GM19455 (cell line): ENCODE measurements around the gene EZH2.
A peak's percentile ranks its signal among the peaks of the same experiment; 100 is the strongest.

Experiments
- ATAC-seq: cut with Tn5 transposase; IDR thresholded peaks from one replicate; pipeline ENCODE4 v1.9.1; 2021; ENCODE audit not compliant: unreplicated experiment

EZH2 gene

DNA sequence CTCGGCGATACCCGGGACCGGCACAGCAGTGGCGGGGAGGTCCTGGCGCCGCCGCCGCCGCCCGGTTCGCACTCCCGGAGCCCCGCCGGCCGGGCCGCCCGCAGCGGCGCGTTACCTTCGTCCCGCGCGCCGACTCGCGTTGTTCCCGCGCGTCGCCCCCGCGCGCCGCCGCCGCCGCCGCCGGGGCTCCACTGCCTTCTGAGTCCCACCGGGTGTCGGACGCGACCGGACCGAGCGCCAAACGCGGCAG is at the start of gene EZH2:
Gene EZH2, minus strand, starts transcription at position 243 of the 250 bp plus-strand sequence. CDS start 36,993 bp downstream, outside the sequence.
- peak; percentile 26 for ATAC-seq

DNA sequence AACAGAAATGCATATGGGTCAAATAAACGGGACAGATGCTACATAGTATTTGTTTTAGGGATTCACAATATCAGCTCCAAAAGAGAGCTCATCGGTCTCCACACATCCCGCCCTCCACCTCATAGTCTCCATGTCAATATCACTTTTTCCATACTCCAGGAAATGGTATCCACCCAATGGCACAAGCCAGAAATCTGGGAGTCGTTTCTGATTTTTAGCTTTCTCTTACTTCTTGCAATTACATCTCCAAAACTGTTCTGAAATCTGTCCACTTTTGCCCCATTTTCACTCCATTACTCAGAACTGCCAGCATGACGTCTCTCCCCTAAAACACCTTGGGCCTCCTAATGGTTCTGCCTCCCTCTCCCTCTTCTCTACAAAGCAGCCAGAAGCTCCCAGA is 47.4 kb upstream of the EZH2 start:
- ATAC-seq: no peak

DNA sequence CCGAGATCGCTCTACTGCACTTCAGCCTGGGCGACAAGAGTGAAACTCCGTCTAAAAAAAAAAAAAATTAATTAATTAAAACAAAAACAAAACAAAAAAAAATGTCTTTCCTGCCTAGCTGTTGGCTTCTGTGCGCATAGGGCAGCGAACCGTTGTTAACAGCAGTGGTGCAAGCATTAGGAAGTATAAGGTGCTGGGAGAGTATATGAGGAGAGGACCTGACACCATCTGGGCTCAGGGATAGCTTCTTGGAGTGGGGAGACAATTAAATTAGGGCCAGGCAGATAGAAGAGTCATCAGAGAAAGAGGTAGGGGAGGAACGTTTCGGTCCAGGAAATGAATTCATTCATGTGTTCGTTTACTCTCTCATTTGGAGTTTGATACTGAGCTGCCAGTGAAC is 46.2 kb upstream of the EZH2 start:
- no peak for ATAC-seq

GRCh38 chr7:148929176-148929575 is 45.1 kb upstream of the EZH2 start:
- no peak for ATAC-seq

- no peak for ATAC-seq
Observed at GRCh38 chr7:148927123-148928045, 43.3 kb upstream of the EZH2 start.

DNA sequence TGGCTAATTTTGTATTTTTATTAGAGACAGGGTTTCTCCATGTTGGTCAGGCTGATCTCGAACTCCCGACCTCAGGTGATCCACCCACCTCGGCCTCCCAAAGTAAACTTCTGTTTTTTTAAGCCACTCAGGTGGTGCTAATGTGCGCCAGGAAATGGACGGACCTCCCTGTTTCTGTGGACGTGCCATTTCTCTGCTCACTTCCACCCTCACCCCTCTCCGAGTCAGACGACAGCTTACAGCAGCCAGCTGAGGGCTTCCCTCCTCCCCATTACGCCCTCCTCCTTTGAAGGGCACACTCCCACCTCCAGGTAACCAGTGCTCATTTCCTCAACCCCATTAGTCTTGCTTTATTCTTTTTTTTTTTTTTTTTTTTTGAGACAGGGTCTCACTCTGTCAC is 41.7 kb upstream of the EZH2 start:
- ATAC-seq: no peak

- ATAC-seq: no peak
Observed at GRCh38 chr7:148924011-148924410, 39.9 kb upstream of the EZH2 start.

- no peak for ATAC-seq
Observed at GRCh38 chr7:148921806-148922205, 37.7 kb upstream of the EZH2 start.

GRCh38 chr7:148921189-148921588 is 37.1 kb upstream of the EZH2 start:
- no peak for ATAC-seq

GRCh38 chr7:148919859-148920258 is 35.8 kb upstream of the EZH2 start:
- ATAC-seq: peak; percentile 65

- ATAC-seq: no peak
Observed at GRCh38 chr7:148918058-148918596, 34.0 kb upstream of the EZH2 start.

GRCh38 chr7:148916186-148916585 is 32.1 kb upstream of the EZH2 start:
- ATAC-seq: no peak

DNA sequence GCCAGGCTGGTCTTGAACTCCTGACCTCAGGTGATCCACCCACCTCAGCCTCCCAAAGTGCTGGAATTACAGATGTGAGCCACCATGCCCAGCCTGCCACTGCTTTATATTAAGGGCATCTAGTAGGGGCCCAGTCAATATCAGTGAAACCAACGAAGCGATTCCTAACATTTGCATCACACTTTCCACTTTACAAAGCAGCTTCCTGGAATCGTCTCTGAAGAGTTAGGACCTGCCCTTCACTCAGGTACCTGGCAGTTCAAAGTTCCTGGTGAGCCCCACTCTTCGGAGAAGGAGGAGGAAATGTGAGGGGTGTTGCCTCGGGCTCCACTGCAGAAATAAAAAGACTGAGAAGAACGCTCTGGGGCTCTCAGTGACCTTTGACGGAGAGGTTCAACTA is 31.1 kb upstream of the EZH2 start:
- no peak for ATAC-seq

DNA sequence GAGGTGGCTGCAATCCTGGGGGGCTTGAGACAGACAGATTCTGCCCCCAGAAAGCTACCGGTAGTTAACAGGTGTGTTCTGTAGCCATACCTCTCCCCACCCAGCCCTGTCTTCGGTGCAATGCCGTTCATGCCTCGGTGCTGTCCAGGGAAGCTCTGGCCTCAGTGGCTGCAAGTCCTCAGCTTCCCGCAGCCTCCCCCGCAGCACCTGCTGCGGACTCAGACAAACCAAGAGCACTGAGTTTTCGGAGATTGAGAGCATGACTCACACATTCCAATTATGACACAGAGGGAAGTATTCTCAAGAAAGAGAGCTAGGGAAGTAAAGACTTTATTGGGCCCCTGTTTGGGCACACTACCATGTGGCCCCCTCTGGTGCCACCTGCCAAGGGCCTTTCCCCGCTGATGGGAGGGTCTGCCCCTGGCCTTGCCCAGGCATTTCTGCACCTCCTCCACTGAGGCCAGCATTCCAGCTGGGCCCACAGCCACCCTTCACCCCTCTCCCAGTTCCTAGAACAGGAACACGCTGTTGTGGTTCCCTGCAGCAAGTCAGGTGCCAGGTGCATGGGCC is 30.2 kb upstream of the EZH2 start:
- peak; percentile 63 for ATAC-seq

- peak; percentile 48 for ATAC-seq
Observed at GRCh38 chr7:148912758-148913541, 28.9 kb upstream of the EZH2 start.

- no peak for ATAC-seq
Observed at GRCh38 chr7:148912151-148912550, 28.1 kb upstream of the EZH2 start.

- no peak for ATAC-seq
Observed at GRCh38 chr7:148911626-148912025, 27.5 kb upstream of the EZH2 start.

DNA sequence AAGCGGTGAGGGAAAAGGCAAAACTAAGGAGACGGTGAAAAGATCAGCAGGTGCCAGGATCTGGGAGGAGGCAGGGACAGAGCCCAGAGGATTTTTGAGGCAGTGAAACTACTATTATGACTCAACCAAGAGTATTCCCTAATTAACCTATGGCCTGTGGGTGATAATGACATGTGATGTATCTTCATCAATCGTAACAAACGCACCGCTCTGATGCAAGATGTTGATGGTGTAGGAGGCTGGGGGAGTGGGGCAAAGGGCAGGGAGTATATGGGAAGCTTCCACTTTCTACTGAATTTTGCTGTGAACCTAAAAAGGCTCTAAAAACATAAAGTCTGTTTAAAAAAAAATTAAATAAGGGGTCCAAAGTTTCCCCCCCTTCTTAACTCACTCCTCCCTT is 25.5 kb upstream of the EZH2 start:
- no peak for ATAC-seq

DNA sequence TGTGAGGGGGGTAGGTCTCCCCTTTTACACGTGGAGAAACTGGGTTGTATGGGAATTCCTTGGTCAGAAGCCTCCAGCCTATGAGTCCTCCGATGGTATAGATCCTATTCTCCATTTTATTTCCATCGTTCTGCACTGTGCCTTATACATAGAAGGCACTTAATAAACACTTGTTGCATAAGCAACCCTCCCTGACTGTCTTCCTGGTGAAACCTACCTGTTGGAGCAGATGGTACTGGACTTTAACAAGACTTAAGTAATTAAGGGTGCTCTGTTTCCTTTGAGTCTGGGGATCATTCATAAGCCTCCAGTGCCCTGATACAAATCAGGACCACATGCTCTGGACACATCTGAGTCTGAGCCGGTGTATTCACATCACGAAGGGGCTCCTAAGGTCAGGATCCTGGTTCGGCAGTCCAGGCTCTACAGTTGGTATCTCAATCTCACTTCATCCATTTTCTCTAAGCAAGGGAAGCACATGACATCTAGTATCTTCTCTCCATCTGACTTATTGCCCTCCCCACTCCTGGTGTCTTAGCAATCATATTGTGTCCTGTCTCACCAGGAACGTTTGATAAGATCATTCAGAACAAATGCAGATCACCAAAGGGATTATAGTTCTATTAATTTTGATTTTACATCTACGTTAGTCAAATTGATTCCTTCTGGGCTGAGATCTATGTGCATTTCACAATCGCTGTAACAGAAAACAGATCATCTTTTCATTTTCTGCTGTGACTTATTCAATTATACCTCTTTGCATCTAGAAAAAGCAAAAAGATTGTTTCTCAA is 22.8 kb upstream of the EZH2 start:
- ATAC-seq: no peak

- ATAC-seq: no peak
Observed at GRCh38 chr7:148905093-148905666, 21.1 kb upstream of the EZH2 start.

DNA sequence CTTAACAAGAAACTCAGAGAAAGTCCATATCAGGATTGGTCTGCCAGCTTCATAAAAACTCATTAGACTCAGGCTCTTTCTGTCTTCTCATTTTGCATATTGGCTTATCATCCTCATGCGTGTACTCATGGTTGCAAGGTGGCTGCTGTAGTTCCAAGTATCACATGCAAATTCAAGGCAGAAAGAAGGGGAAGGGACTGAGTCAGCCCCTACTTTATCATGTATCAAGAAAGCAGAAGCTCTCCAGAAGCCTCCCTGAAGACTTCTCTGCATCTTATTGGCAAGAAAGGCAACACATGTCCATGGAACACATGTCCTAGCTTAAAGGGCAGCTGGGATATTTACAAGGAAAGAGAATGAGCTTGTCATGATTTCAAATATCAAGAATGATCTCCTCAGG is 19.4 kb upstream of the EZH2 start:
- ATAC-seq: no peak
